GM19467 (cell line): ENCODE measurements around the gene NAA16.
"Not testable (repeated sequence)": the region's sequence is repeated elsewhere in the genome, so short reads cannot be mapped to it uniquely, and the experiment has no call there.

Source experiments
- ATAC-seq: cut with Tn5 transposase; IDR thresholded peaks from one replicate; pipeline ENCODE4 v1.9.1; 2021; ENCODE audit warnings: mild to moderate bottlenecking, moderate library complexity; ENCODE audit not compliant: unreplicated experiment

NAA16 gene

GRCh38 chr13:41403983-41404382 lies 92.9 kb downstream of the NAA16 start:
- no peak for ATAC-seq

- no peak for ATAC-seq
Observed at GRCh38 chr13:41405367-41405766, 94.3 kb downstream of the NAA16 start.

GRCh38 chr13:41407380-41407779 lies 96.3 kb downstream of the NAA16 start:
- no peak for ATAC-seq

GRCh38 chr13:41408121-41408520 lies 97.1 kb downstream of the NAA16 start:
- ATAC-seq = no peak

GRCh38 chr13:41408746-41409145 lies 97.7 kb downstream of the NAA16 start:
- ATAC-seq = no peak

GRCh38 chr13:41409611-41410010 lies 98.5 kb downstream of the NAA16 start:
- ATAC-seq = no peak

GRCh38 chr13:41411060-41411459 lies 100.0 kb downstream of the NAA16 start:
- ATAC-seq = no peak

GRCh38 chr13:41411522-41411921 lies 100.5 kb downstream of the NAA16 start:
- no peak for ATAC-seq

- ATAC-seq = no peak
Observed at GRCh38 chr13:41413872-41414271, 102.8 kb downstream of the NAA16 start.

- ATAC-seq = no peak
Observed at GRCh38 chr13:41416276-41416675, 105.2 kb downstream of the NAA16 start.

- no peak for ATAC-seq
Observed at GRCh38 chr13:41418027-41418426, 107.0 kb downstream of the NAA16 start.

GRCh38 chr13:41418731-41419130 lies 107.7 kb downstream of the NAA16 start:
- no peak for ATAC-seq

- ATAC-seq = no peak
Observed at GRCh38 chr13:41419206-41419605, 108.1 kb downstream of the NAA16 start.

GRCh38 chr13:41420146-41420545 lies 109.1 kb downstream of the NAA16 start:
- no peak for ATAC-seq

- ATAC-seq = not testable (repeated sequence)
Observed at GRCh38 chr13:41421330-41421729, 110.3 kb downstream of the NAA16 start.

GRCh38 chr13:41421983-41422382 lies 110.9 kb downstream of the NAA16 start:
- not testable (repeated sequence) for ATAC-seq

- not testable (repeated sequence) for ATAC-seq
Observed at GRCh38 chr13:41423259-41423658, 112.2 kb downstream of the NAA16 start.

- ATAC-seq = not testable (repeated sequence)
Observed at GRCh38 chr13:41424675-41425074, 113.6 kb downstream of the NAA16 start.

GRCh38 chr13:41426047-41426446 lies 115.0 kb downstream of the NAA16 start:
- no peak for ATAC-seq
